Heart left ventricle (tissue), 13 donors: ENCODE results near the gene HOXC13.

Source experiments
- POLR2A ChIP-seq, 2 donors: fragments of 450-650 bp; IDR thresholded peaks; one replicate each; pipeline ENCODE4 v1.6.1; 2017; ENCODE audit warnings: antibody characterized with exemption in 2 of 2, mild to moderate bottlenecking in 2 of 2, moderate library complexity in 2 of 2
- TF ChIP-seq, protein P1 (sequence below), 12 donors: fragments of 200-600 bp; sonication (generic) in 4 of 12; IDR thresholded peaks; one replicate each; pipeline versions ENCODE4 v1.5.0 to v1.8.0; 2018 to 2022; ENCODE audit warnings: antibody characterized with exemption in 12 of 12, mild to moderate bottlenecking in 5 of 12
- donor health status: ischemic (EF 13 %, LVEDD 7.1; RV severe dilation, severe dysfunction).
- donor health status: DM: no; HTN: yes; CAD: no.
- donor health status: DM: no; HTN: no; CAD: no.
- donor health status: ischemic (EF 25% LVEDD 6.9; RV normal size, moderate dysfunction).
- donor health status: ischemic (EF 25% LVEDD 5.7; RV mildly dilated, moderate dysfunction).
- donor health status: ischemic (EF 35%, LVEDD 5.7; RV mildly dilated, moderate dysfunction).
- donor health status: nonischemic (EF 11% LVEDD 7.7; RV severe dilation, severe dysfunction).
- donor health status: DM: yes; HTN: yes; CAD: no.
- donor health status: PGD.
- donor health status: ischemic (EF 29% LVEDD 5.4; RV normal size, mild dysfunction).
- donor health status: nonischemic (EF 23%, LVEDD 6.1; RV moderate dilation, normal function).

DNA sequence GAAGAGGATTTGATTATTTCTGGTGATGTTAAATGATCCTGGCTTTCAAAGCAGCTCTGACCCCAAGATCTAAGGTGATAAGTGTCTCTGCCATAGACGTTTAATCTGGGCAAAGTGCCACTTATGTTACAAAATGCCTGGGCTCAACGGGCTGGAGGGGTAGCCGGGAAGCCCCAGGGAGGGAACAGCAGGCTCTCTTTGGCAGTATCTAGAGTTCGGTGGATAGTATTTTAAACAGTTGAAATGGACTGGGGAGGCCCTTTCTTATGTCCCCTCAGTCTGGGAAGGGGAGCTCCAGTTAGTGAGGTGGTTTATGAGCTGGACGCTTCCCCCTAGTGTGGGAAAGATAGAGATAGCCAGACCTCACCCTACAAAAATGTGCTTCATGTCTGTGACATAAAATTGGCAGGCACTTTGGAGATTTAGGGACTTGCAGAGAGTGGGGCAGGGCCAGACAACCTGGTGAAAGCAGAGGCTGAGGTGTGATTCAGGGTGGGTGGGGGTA, 28.8 kb downstream of the HOXC13 start:
- TF ChIP-seq, protein P1, sequence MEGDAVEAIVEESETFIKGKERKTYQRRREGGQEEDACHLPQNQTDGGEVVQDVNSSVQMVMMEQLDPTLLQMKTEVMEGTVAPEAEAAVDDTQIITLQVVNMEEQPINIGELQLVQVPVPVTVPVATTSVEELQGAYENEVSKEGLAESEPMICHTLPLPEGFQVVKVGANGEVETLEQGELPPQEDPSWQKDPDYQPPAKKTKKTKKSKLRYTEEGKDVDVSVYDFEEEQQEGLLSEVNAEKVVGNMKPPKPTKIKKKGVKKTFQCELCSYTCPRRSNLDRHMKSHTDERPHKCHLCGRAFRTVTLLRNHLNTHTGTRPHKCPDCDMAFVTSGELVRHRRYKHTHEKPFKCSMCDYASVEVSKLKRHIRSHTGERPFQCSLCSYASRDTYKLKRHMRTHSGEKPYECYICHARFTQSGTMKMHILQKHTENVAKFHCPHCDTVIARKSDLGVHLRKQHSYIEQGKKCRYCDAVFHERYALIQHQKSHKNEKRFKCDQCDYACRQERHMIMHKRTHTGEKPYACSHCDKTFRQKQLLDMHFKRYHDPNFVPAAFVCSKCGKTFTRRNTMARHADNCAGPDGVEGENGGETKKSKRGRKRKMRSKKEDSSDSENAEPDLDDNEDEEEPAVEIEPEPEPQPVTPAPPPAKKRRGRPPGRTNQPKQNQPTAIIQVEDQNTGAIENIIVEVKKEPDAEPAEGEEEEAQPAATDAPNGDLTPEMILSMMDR (IDR thresholded peaks at IDR 0.05) = no peak
- no peak for TF ChIP-seq POLR2A (IDR thresholded peaks at IDR 0.05)
